ENCODE results near the gene MAJIN. TPM values are rescaled to one million over a fixed set of nuclear protein-coding genes. Genes with fewer than 3 reads are reported as not detected.

The MAJIN gene
- total RNA-seq, 1 experiment from 2014 or later: not detected

DNA sequence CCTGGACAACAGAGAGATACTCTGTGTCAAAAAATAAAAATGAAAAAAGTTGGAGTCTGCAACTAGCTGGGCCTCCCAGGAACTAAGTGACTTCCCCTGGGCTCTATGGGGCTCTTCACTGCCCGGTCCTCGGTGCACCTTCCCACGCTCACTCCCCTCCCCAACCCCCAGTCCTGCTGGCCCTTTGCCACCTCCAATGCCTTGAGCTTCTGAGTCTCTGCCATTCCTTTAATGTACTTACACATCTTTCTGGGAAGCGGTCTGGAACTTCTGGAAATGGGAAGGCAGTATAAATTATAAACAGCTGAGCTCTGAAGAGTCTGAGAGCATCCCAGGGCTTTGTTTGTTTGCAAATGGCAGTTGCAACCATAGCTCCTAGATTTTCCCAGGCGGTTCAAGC lies 30.8 kb upstream of the MAJIN start:
- Histone ChIP-seq H3K27ac (ENCODE audit: low read depth, low read length, poor library complexity, severe bottlenecking) (no peak overlapping the region), H3K9me3 (ENCODE audit: low read depth, low read length, poor library complexity, severe bottlenecking) (no peaks in the 10 kb centered on the region)
- TF ChIP-seq EZH2 (IDR thresholded peaks at IDR 0.05; ENCODE audit: borderline replicate concordance, low read depth, low read length, poor library complexity, severe bottlenecking): no peak
- TF ChIP-seq, protein P1, sequence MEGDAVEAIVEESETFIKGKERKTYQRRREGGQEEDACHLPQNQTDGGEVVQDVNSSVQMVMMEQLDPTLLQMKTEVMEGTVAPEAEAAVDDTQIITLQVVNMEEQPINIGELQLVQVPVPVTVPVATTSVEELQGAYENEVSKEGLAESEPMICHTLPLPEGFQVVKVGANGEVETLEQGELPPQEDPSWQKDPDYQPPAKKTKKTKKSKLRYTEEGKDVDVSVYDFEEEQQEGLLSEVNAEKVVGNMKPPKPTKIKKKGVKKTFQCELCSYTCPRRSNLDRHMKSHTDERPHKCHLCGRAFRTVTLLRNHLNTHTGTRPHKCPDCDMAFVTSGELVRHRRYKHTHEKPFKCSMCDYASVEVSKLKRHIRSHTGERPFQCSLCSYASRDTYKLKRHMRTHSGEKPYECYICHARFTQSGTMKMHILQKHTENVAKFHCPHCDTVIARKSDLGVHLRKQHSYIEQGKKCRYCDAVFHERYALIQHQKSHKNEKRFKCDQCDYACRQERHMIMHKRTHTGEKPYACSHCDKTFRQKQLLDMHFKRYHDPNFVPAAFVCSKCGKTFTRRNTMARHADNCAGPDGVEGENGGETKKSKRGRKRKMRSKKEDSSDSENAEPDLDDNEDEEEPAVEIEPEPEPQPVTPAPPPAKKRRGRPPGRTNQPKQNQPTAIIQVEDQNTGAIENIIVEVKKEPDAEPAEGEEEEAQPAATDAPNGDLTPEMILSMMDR (conservative IDR thresholded peaks at IDR 0.05; ENCODE audit: low read depth, low read length): no peak

DNA sequence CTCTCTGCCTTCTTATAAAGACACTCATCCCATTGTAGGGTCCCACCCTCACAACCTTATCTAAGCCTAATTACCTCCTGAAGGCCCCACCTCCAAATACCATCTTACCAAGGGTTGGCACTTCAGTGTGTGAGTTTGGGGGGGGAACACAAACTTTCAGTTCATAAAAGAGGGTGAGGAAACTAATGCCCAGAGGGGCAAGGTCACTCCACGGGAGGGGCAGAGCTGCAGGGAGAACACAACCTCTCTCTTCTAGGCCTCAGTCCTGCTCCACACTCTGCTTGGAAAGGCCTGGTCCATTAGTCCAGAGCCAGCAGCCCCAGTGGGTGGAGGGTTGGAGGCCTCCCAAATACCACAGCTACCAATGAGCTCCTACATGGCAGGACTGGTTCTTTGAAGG lies 27.6 kb upstream of the MAJIN start:
- CTCF ChIA-PET: interaction anchor here (0.7 kb wide), 1 partner anchor 11 kb away, joined by 3 read pairs; no protein-coding TSS in a partner anchor
- intact Hi-C loops (cut with micrococcal nuclease; ENCODE audit: unreplicated experiment): no loop called here

More for the DNA sequence above, 30.8 kb upstream of the MAJIN start:
- CTCF ChIA-PET: no interaction called here
- DNase-seq (ENCODE audit: low spot score): no peak
- no TSS peak for BruUV-seq (replicated peaks)
- Histone ChIP-seq H3K36me3 (ENCODE audit: insufficient read depth, low read length, poor library complexity, severe bottlenecking) (no peaks in the 10 kb centered on the region), H3K4me1 (ENCODE audit: insufficient read depth, low read length, poor library complexity, severe bottlenecking) (no peaks in the 10 kb centered on the region), H3K27me3 (replicated peaks; ENCODE audit: insufficient read depth, low read depth, low read length, poor library complexity) (no peaks in the 10 kb centered on the region), H3K4me3 (ENCODE audit: low read depth, low read length, poor library complexity, severe bottlenecking) (no peak overlapping the region)
- intact Hi-C loops (cut with micrococcal nuclease; ENCODE audit: unreplicated experiment): no loop called here
- POLR2A ChIA-PET (ENCODE audit: low non-redundant PET): no interaction called here

DNA sequence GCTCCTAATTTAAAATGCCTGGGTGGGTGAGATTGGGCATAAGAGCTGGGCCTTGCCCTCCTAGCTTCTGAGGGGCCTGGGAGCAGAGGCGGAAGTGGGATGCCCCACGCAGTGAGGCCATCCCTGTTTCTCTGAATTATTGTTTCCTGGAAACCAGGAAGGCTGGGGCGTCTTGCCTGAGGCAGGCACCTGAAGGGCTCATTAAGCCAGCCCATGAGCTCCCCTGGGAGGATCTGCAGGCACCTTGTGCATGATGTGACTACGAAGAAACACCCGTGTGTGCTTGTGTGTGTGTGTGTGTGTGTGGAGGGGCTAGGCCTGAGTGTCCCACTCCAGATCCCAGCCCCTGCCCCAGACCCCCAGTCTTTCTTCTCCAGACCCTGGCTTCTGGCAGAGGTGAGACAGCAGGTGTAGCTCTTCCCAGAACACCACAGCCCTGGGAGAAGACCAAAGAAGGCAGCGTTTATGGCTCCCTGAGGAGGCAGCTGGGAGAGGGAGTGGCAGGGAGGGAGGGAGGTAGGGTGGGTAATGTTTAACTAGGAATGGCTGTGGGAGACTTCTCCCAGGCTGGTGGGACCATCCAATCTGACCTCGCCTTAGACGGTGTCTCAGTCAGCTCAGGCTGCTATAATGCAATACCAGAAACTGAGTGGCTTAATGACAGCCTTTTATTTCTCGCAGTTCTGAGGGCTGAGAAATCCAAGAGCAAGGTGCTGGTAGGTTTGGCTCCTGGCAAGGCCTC lies 27.0 kb upstream of the MAJIN start:
- Histone ChIP-seq H3K4me1 (ENCODE audit: insufficient read depth, low read length, poor library complexity, severe bottlenecking) (no peaks in the 10 kb centered on the region), H3K36me3 (ENCODE audit: insufficient read depth, low read length, poor library complexity, severe bottlenecking) (no peaks in the 10 kb centered on the region), H3K4me3 (ENCODE audit: low read depth, low read length, poor library complexity, severe bottlenecking) (no peak overlapping the region), H3K27me3 (replicated peaks; ENCODE audit: insufficient read depth, low read depth, low read length, poor library complexity) (no peaks in the 10 kb centered on the region), H3K9me3 (ENCODE audit: low read depth, low read length, poor library complexity, severe bottlenecking) (no peaks in the 10 kb centered on the region), H3K27ac (ENCODE audit: low read depth, low read length, poor library complexity, severe bottlenecking) (no peak overlapping the region)
- no peak for TF ChIP-seq EZH2 (IDR thresholded peaks at IDR 0.05; ENCODE audit: borderline replicate concordance, low read depth, low read length, poor library complexity, severe bottlenecking)
- TF ChIP-seq, protein P1 (conservative IDR thresholded peaks at IDR 0.05; ENCODE audit: low read depth, low read length): no peak
- no peak for DNase-seq (ENCODE audit: low spot score)
- no TSS peak for BruUV-seq (replicated peaks)
- ChIA-PET POLR2A (ENCODE audit: low non-redundant PET) (interaction anchor here (0.7 kb wide), 1 partner anchor 17 kb away, joined by 4 read pairs; no protein-coding TSS in a partner anchor), CTCF (no interaction called here)
- intact Hi-C loops (cut with micrococcal nuclease; ENCODE audit: unreplicated experiment): no loop called here

More for the DNA sequence above, 27.6 kb upstream of the MAJIN start:
- POLR2A ChIA-PET (ENCODE audit: low non-redundant PET): no interaction called here
- no peak overlapping the region for H3K4me3 ChIP-seq (ENCODE audit: low read depth, low read length, poor library complexity, severe bottlenecking)
- H3K9me3 ChIP-seq (ENCODE audit: low read depth, low read length, poor library complexity, severe bottlenecking): no peaks in the 10 kb centered on the region
- H3K4me1 ChIP-seq (ENCODE audit: insufficient read depth, low read length, poor library complexity, severe bottlenecking): no peaks in the 10 kb centered on the region
- H3K27me3 ChIP-seq (replicated peaks; ENCODE audit: insufficient read depth, low read depth, low read length, poor library complexity): no peaks in the 10 kb centered on the region
- TF ChIP-seq EZH2 (IDR thresholded peaks at IDR 0.05; ENCODE audit: borderline replicate concordance, low read depth, low read length, poor library complexity, severe bottlenecking): no peak
- TF ChIP-seq, protein P1 (conservative IDR thresholded peaks at IDR 0.05; ENCODE audit: low read depth, low read length): no peak
- no peak overlapping the region for H3K27ac ChIP-seq (ENCODE audit: low read depth, low read length, poor library complexity, severe bottlenecking)
- H3K36me3 ChIP-seq (ENCODE audit: insufficient read depth, low read length, poor library complexity, severe bottlenecking): no peaks in the 10 kb centered on the region
- no TSS peak for BruUV-seq (replicated peaks)
- no peak for DNase-seq (ENCODE audit: low spot score)
